ENCODE data around the gene RERE.
A peak's percentile ranks its signal among the peaks of the same experiment; 100 is the strongest.
"Not testable (repeated sequence)": the region's sequence is repeated elsewhere in the genome, so short reads cannot be mapped to it uniquely, and the experiment has no call there.

Gene RERE

DNA sequence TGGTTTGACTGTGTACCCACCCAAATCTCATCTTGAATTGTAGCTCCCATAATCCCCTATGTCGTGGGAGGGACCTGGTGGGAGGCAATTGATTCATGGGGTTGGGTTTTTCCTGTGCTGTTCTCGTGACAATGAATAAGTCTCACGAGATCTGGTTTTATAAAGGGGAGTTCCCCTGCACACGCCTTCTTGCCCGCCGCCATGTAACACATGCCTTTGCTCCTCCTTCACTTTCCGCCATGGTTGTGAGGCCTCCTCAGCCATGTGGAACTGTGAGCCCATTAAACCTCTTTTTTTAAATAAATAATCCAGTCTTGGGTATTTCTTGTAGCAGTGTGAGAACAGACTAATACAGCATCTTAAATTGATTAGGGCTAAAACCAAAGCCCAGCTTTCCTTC lies 22.6 kb upstream of the RERE start:
- no peak for DNase-seq

- DNase-seq = no peak
These were observed 18.7 kb upstream of the RERE start for GRCh38 chr1:8835941-8836643.

DNA sequence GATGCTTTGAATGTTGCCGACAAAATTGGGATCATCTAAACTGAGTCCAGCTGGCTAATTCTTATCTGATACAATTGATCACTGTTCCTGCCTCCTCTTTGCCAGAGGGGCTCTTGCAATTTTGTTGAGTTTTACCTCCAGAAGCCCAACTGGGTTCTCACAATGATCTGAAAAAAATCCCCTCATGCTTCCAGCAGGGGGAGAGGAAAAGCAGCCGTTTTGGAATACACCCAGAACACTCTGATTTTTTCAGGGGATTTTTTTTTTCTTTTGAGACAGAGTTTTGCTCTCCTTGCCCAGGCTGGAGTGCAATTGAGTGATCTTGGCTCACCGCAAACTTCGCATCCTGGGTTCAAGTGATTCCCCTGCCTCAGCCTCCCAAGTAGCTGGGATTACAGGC lies 13.9 kb upstream of the RERE start:
- no peak for DNase-seq

DNA sequence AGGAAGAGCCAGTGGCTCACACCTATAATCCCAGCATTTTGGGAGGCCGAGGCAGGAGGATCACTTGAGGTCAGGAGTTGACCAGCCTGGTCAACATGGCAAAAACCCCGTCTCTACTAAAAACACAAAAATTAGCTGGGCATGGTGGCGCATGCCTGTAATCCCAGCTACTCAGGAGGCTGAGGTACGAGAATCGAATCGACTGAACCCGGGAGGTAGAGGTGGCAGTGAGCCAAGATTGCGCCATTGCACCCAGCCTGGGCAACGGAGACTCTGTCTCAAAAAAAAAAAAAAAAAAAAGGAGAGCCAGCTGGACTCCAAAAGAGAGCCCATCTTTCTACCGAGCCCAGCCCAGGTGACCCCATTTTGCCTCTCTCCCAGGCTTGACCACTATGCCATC lies 13.3 kb upstream of the RERE start:
- not testable (repeated sequence) for DNase-seq

DNA sequence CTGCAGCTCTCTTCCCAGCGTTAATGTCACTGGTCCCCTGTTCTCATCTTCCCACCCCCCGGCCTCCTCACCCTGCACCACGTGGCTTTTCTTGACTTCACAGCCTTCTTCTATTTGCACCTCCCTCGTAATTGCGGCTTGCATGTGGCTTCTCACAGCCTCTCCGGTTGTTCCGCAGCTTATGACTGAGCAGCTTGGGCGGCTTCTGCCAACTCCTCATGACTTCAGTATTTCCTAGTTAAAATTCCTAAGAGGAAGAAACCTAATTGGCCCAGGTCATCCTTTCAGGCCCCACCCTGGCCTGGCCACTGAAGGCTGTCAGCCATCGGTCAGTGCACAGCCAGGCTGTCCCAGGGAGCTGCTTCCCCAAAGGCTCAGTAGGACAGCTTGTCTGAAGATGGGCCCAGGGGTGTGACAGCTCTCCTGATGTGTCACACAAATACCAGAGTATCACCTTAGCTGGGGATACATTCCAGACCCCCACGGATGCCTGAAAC lies 8.6 kb upstream of the RERE start:
- no peak for DNase-seq

DNA sequence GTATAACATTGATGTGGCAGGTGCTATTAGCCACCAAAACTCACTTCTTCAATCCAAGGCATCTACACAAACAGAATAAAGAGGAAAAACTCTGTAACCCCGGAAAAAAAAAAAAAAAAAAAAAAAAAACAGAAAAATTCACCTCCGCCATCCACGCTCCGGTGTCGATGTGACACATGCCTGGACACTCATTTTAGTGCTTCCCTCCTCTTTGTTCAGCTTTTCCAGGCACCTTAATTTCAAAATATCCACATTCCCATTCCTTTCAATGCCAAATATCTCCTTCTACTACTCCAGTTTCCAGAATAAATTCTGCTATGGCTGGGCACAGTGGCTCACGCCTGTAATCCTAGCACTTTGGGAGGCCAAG lies 5.8 kb upstream of the RERE start:
- DNase-seq = no peak

DNA sequence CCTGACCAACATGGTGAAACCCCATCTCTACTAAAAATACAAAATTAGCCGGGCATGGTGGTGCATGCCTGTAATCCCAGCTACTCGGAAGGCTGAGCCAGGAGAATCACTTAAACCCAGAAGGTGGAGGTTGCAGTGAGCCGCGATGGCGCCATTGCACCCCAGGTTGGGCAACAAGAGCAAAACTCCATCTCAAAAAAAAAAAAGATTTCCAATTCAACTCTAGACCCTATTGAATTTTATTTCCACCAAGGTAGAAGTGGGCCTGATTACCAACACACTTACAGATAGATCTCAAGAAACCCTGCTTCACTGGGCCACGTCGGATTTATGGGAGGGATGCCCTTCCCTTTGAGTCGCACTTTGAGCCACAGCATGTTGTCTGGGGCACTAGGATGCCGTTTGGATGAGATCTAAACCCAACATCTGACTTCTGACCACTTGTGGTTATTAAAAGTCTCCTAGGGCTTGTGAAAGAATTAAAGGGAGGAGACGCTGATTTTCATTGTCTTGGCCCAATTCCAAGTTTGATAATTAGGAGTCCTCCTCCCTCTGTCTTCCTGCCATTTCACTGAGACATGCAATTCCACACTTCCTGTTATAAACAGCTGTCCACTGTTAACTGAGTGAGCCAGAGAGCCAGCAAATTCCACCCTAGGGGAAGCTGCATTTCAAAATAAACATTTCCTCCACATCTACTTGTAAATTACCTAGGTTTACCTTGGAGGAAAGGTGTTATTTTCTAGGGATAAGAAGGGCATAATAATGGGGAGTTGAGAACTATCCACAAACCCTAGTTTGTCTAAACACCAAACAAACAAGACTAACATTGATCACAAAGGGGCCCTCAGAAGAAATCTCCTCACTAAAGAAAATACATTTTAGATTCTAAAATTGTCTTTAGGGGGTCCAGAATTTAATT lies 5.2 kb upstream of the RERE start:
- DNase-seq = peak; percentile 91

DNA sequence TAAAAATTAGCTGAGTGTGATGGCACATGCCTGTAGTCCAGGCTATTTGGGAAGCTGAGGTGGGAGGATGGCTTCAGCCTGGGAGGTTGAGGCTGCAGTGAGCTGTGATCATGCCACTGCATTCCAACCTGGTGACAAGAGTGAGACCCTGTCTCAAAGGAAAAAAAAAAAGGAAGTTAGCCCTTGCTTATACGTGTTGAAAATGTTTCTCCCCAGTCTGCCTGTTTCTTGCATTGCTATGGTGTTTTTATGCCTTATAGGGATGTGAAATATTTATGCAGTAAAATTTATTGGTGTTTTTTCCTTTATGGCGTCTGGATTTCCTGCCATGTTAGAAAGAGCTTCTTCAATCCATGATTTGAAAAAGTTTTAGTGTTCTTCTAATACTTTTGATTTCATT lies 3.6 kb upstream of the RERE start:
- DNase-seq = no peak

DNA sequence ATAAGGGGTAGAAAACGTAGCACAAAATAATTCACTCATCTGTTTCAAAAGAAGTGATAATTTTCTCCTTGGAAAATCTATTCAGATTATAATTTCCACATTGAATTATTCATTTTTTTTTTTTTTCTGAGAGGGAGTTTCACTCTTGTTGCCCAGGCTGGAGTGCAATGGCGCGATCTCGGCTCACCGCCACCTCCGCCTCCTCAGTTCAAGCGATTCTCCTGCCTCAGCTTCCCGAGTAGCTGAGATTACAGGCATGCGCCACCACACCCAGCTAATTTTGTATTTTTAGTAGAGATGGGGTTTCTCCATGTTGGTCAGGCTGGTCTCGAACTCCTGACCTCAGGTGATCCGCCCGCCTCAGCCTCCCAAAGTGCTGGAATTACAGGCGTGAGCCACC lies 1.3 kb upstream of the RERE start:
- DNase-seq = not testable (repeated sequence)

GRCh38 chr1:8818325-8818775 lies 910 bp upstream of the RERE start:
- DNase-seq = no peak

DNA sequence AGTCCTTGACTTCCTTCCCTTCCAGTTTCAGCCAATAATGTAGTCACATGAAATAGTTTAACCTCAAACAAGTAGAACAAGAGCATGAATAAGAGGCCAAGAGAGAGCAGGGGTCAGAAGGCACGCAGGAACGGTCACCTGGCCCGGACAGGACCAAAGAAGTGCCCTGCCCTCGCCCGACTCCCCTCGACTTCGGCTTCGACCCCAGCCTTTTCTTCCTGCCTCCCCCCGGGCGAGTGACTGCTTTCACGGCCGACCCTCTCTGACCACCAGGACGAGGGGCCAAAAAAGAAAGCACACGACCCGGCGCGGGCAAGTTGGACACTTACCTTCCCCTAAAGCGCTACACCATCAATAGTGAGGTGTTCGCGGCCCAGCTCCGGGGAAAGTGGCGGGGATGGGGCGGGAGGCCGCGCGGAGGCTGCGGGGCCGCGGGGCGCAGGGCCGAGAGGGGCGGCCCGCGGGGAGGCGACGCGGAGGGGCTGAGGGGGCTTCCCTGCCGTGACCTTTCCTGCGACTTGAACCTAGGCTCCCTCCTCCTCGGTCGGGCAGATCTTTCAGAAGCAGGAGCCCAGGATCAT lies 519 bp downstream of the RERE start:
- DNase-seq = no peak

DNA sequence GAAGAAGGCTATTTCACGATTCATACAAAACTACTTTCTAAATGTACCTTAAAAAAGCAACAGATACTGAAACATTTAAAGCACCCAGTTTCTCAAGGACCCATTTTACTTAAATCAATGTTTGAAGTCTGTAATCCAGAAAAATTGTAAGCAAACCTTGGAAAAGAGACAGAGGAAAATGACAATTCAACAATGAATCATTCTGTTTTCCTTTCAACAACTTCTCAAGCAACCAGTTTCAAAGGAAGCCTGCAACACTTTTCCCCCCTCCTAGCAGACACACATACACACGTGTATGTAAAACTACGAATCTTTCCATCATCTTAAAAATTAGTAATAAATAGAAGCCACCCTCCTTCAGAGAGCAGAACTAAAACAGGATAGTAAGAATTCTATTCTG lies 1.2 kb downstream of the RERE start:
- no peak for DNase-seq

GRCh38 chr1:8815582-8816151 lies 1.8 kb downstream of the RERE start:
- DNase-seq = no peak

DNA sequence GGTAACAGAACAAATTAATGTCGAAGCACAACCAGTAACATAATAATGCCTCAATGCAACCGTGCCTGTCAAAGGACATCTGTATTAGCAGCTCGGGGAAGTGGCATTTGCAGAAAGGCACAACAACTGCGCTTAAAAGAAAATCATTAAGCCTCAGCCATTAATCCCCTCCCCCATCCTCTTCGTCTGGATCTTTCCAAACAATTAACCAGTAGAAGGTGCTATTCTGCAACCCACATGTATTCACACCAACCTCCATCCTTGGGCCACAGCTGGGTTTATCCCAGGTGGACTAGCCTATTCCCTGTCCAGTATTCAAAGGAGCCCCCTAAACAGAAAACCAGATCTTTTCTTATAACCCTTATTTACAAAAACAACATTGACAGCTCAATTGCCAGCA lies 2.6 kb downstream of the RERE start:
- no peak for DNase-seq

DNA sequence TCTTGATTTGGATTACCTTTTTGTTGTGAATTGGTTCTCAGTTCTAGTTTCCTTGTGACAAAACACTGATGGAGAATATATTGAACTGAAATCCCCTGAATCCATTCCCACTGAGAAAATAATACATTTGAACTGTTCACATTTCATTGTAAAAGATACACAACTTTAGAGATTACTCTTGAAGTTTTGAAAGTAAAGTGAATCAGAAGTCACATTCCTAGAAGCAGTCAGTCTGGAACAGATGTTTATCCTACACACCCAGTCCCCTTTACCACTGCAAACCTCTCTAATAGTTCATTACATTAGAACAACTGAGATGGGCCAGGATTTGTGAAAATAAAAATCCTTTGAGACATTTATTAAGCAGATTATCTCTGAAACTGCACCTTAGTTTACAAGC lies 3.4 kb downstream of the RERE start:
- no peak for DNase-seq

GRCh38 chr1:8813016-8813763 lies 4.2 kb downstream of the RERE start:
- no peak for DNase-seq

DNA sequence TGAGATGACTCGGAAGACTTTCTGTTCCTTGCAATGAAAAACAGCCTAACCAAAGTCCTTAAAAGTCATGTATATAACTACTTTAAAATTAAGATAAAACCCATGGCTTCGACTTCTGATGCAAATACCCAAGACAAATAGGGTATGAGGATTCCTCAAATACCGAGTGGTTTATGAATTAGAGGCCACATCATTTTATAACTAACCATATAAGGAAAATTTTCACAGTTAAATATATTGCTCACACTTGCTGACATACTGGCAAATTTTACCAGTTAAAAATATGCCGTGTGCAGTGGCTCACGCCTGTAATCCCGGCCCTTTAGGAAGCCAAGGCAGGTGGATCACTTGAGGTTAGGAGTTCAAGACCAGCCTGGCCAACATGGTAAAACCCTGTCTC lies 5.4 kb downstream of the RERE start:
- no peak for DNase-seq

DNA sequence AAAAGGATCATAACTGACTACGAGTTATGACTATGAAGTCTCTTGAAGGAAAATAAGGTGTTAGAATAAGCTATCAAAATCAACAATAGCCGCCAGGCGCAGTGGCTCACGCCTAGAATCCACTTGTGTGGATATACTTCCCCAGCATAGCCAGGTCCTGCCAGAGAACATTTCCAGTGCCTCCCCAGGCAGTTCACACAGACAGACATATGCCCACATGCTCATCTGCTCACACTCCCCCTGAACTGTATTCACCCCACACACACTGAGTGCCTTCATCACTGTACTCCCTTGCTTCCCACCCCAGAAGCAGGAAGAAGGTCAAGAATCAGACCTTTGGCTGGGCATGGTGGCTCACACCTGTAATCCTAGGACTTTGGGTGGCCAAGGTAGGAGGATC lies 6.5 kb downstream of the RERE start:
- DNase-seq = no peak

DNA sequence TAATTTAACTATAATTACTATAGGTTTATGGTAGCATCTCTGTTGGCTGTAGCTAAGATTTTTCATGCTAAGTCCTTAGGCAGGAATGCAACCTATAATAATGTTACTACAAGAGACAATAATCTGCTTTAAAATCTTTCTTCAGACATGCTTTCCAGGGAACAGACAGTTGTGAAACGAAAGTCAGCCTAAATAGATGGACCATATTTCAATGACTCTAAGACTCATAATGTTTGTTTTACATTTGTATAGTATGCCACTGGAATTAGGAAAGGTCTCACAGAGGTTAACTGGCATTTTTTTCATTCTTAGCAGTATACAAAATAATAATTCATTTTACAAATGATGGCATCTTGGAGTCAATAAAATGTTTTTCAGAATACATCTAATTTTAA lies 8.1 kb downstream of the RERE start:
- DNase-seq = no peak

- DNase-seq = no peak
These were observed 10.4 kb downstream of the RERE start for GRCh38 chr1:8807004-8807403.

DNA sequence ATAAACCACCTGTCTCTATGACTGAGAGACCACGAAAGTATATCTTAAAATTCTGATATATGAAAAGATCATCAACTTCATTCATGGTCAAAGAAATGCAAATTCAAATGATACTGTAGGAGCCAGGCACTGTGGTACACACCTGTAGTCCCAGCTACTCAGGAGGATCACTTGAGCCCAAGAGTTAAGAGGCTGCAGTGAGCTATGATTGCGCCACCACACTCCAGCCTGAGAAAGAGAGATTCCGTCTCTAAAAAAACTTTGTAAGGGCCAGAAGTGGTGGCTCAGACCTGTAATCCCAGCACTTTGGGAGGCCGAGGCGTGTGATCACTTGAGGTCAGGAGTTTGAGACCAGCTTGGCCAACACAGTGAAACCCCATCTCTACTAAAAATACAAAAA lies 17.0 kb downstream of the RERE start:
- DNase-seq = no peak

- no peak for DNase-seq
These were observed 20.2 kb downstream of the RERE start for GRCh38 chr1:8797216-8797615.

GRCh38 chr1:8796812-8797211 lies 20.6 kb downstream of the RERE start:
- DNase-seq = no peak
